ENCODE data around the gene ISG20. TPM values are rescaled to one million over a fixed set of nuclear protein-coding genes. Genes with fewer than 3 reads are reported as not detected.

Gene ISG20
- total RNA-seq, 1 donor from 2014 or later, result 87.1 TPM

- DNase-seq, result no peak
- Mint-ChIP-seq H3K27me3 (peaks cover 14% of the 10 kb centered on the region), H3K36me3 (ENCODE audit: low read depth) (no peaks in the 10 kb centered on the region), H3K9me3 (peaks cover 4% of the 10 kb centered on the region), H3K27ac (no peak overlapping the region), H3K4me3 (no peak overlapping the region), H3K4me1 (no peaks in the 10 kb centered on the region)
- TF ChIP-seq, protein P1, sequence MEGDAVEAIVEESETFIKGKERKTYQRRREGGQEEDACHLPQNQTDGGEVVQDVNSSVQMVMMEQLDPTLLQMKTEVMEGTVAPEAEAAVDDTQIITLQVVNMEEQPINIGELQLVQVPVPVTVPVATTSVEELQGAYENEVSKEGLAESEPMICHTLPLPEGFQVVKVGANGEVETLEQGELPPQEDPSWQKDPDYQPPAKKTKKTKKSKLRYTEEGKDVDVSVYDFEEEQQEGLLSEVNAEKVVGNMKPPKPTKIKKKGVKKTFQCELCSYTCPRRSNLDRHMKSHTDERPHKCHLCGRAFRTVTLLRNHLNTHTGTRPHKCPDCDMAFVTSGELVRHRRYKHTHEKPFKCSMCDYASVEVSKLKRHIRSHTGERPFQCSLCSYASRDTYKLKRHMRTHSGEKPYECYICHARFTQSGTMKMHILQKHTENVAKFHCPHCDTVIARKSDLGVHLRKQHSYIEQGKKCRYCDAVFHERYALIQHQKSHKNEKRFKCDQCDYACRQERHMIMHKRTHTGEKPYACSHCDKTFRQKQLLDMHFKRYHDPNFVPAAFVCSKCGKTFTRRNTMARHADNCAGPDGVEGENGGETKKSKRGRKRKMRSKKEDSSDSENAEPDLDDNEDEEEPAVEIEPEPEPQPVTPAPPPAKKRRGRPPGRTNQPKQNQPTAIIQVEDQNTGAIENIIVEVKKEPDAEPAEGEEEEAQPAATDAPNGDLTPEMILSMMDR (IDR thresholded peaks at IDR 0.05), result no peak
- CTCF ChIA-PET, result no interaction called here
- POLR2A ChIA-PET, result no interaction called here
- no peak for ATAC-seq (ENCODE audit: low read depth)
- intact Hi-C loops (cut with micrococcal nuclease), result no loop called here
These were observed 54.4 kb downstream of the ISG20 start for GRCh38 chr15:88693191-88693590.

DNA sequence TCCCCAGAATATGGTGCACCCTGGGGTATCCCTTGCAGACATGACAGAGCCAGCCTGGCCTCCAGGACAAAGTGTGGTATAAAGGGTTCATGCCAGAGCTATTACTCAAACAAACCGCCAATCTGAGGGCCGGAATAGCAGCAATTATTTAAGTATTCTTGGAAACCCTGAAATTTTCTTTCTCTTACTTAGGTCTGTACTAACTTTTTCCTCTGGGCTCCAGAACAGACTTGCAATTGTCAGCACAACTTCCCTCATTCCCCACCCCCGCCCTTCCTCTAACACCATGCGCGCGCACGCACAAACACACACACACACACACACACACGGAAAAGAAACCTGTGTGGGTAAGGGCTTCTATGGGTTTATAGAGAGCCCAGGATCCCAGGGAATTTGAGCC is 56.3 kb downstream of the ISG20 start:
- intact Hi-C loops (cut with micrococcal nuclease), result no loop called here
- ATAC-seq (ENCODE audit: low read depth), result no peak
- ChIA-PET CTCF (no interaction called here), POLR2A (no interaction called here)
- Mint-ChIP-seq H3K27me3 (peaks cover 17% of the 10 kb centered on the region), H3K36me3 (ENCODE audit: low read depth) (no peaks in the 10 kb centered on the region), H3K4me1 (no peaks in the 10 kb centered on the region), H3K4me3 (no peak overlapping the region), H3K9me3 (no peaks in the 10 kb centered on the region), H3K27ac (no peak overlapping the region)
- TF ChIP-seq, protein P1 (IDR thresholded peaks at IDR 0.05), result no peak
- DNase-seq, result no peak

DNA sequence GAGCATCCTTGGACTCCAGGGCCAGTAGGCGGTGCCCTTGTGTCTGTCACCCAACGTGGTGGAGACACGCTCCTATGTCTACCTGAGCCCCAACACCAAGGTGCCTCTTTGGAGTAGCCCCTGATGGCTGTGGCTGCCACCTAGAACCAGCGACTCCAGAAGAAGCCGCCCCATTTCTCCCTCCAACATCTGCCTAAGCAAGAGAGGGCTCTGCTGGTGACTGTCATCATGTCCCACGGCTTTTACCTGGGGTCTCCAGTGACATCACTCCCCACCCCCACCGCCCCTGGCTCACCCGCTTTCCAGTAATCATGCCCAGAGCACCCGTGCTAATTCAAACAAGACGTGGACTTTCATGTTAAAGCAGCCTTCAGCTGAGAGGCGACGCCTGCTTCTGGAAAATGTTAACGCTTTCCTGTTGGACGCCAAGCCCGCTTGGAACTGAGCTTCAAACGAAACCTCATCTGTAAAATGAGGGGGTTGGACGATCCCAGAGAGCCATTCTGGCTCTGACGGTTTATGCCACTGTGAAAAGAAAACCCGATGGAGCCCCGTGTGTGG is 57.0 kb downstream of the ISG20 start:
- ChIA-PET CTCF (interaction anchor here (2.0 kb wide), 1 partner anchor 72 kb away, joined by 7 read pairs; no protein-coding TSS in a partner anchor), POLR2A (no interaction called here)
- Mint-ChIP-seq H3K4me3 (no peak overlapping the region), H3K27ac (no peak overlapping the region), H3K9me3 (no peaks in the 10 kb centered on the region), H3K4me1 (no peaks in the 10 kb centered on the region), H3K36me3 (ENCODE audit: low read depth) (no peaks in the 10 kb centered on the region), H3K27me3 (peaks cover 13% of the 10 kb centered on the region)
- ATAC-seq (ENCODE audit: low read depth) (no peak), DNase-seq (no peak)
- TF ChIP-seq, protein P1 (IDR thresholded peaks at IDR 0.05), result no peak
- intact Hi-C loops (cut with micrococcal nuclease), result no loop called here

- Mint-ChIP-seq H3K27ac (no peak overlapping the region), H3K4me1 (no peaks in the 10 kb centered on the region), H3K4me3 (no peak overlapping the region), H3K36me3 (ENCODE audit: low read depth) (no peaks in the 10 kb centered on the region), H3K9me3 (no peaks in the 10 kb centered on the region), H3K27me3 (peaks cover 11% of the 10 kb centered on the region)
- DNase-seq (no peak), ATAC-seq (ENCODE audit: low read depth) (no peak)
- ChIA-PET POLR2A (no interaction called here), CTCF (interaction anchor here (2.0 kb wide), 1 partner anchor 72 kb away, joined by 7 read pairs; no protein-coding TSS in a partner anchor)
- intact Hi-C loops (cut with micrococcal nuclease), result no loop called here
- TF ChIP-seq, protein P1 (IDR thresholded peaks at IDR 0.05), result no peak
These were observed 57.4 kb downstream of the ISG20 start for GRCh38 chr15:88696254-88696653.

DNA sequence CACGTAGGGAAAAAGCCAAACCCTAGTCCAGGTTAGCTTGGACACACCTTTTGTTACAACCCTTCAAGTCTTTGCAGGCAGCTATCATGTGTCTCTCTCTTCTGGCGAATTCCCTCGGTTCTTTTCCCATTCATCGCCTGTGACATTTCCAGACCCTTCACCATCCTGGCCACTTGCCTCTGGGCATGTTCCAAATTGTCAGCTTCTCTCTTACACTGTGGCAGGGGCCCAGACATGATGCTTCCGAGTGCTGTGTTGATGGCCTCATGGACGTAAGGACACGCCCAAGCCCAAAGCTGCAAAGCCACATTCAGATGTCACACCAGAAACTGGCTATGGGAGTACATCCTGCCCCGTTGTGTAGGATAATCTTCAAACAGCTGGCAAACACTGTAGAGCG is 58.5 kb downstream of the ISG20 start:
- ChIA-PET CTCF (interaction anchor here (2.0 kb wide), 1 partner anchor 73 kb away, joined by 7 read pairs; no protein-coding TSS in a partner anchor), POLR2A (no interaction called here)
- no peak for ATAC-seq (ENCODE audit: low read depth)
- DNase-seq, result no peak
- Mint-ChIP-seq H3K27ac (no peak overlapping the region), H3K4me3 (no peak overlapping the region), H3K27me3 (peaks cover 11% of the 10 kb centered on the region), H3K9me3 (no peaks in the 10 kb centered on the region), H3K4me1 (no peaks in the 10 kb centered on the region), H3K36me3 (ENCODE audit: low read depth) (no peaks in the 10 kb centered on the region)
- TF ChIP-seq, protein P1 (IDR thresholded peaks at IDR 0.05), result no peak
- intact Hi-C loops (cut with micrococcal nuclease), result no loop called here
